Measurements from ENCODE around the gene PMEPA1.

- TF ChIP-seq EZH2 (IDR thresholded peaks at IDR 0.05; ENCODE audit: insufficient read depth, poor library complexity, severe bottlenecking) (no peak), EZH2phosphoT487 (IDR thresholded peaks at IDR 0.05; ENCODE audit: insufficient read depth, low read depth) (no peak)
These were observed 18.0 kb upstream of the PMEPA1 start for GRCh38 chr20:57727863-57728262.
